Karpas-422 (cell line): ENCODE data around the gene ITGB8. TPM values are rescaled to one million over a fixed set of nuclear protein-coding genes. Genes with fewer than 3 reads are reported as not detected.
A peak's percentile ranks its signal among the peaks of the same experiment; 100 is the strongest.

ENCODE experiments used
- DNase-seq: peaks from one replicate; pipeline ENCODE4 v3.0.0-alpha.2; 2015
- H2AFZ ChIP-seq: fragments of 200-600 bp; sonication (generic); 2 replicates; pipeline ENCODE4 v1.6.1; 2014; ENCODE audit warnings: antibody characterized with exemption, low read length, mixed read lengths
- H3K27ac ChIP-seq: fragments of 200-600 bp; sonication (generic); 2 replicates; pipeline ENCODE4 v1.5.1; 2014; ENCODE audit warnings: mild to moderate bottlenecking, low read length, moderate library complexity
- H3K27me3 ChIP-seq: fragments of 200-600 bp; sonication (generic); 2 replicates; pipeline ENCODE4 v1.6.1; 2014; ENCODE audit warnings: low read length, mixed read lengths
- H3K36me3 ChIP-seq: fragments of 200-600 bp; sonication (generic); 2 replicates; pipeline ENCODE4 v1.6.1; 2014; ENCODE audit warnings: low read length, mixed read lengths; ENCODE audit not compliant: insufficient read depth
- H3K4me1 ChIP-seq: fragments of 200-600 bp; sonication (generic); 2 replicates; pipeline ENCODE4 v1.6.1; 2014; ENCODE audit warnings: mild to moderate bottlenecking, low read length, mixed read lengths
- H3K4me2 ChIP-seq: fragments of 200-600 bp; sonication (generic); 2 replicates; pipeline ENCODE4 v1.6.1; 2014; ENCODE audit warnings: low read length, low read depth, mild to moderate bottlenecking; ENCODE audit not compliant: poor library complexity, severe bottlenecking
- H3K4me3 ChIP-seq: fragments of 200-600 bp; sonication (generic); 2 replicates; pipeline ENCODE4 v1.5.1; 2014; ENCODE audit warnings: mild to moderate bottlenecking, antibody characterized with exemption, low read length, mixed read lengths
- H3K79me2 ChIP-seq: fragments of 200-600 bp; sonication (generic); 2 replicates; pipeline ENCODE4 v1.6.1; 2014; ENCODE audit warnings: mild to moderate bottlenecking, low read length, mixed read lengths
- H3K9ac ChIP-seq: fragments of 200-600 bp; sonication (generic); 2 replicates; pipeline ENCODE4 v1.6.0; 2014; ENCODE audit warnings: low read length
- H3K9me2 ChIP-seq: fragments of 200-600 bp; sonication (generic), shearing (Covaris generic); replicated peaks from 2 replicates; pipeline ENCODE4 v1.6.0; 2014; ENCODE audit warnings: mild to moderate bottlenecking, low read length, moderate library complexity; ENCODE audit not compliant: insufficient read depth
- H3K9me3 ChIP-seq: fragments of 300-700, 200-600 bp; sonication (generic); 2 replicates; pipeline ENCODE4 v1.6.1; 2014; ENCODE audit warnings: low read length, mixed read lengths
- H4K20me1 ChIP-seq: fragments of 200-600 bp; sonication (generic); 2 replicates; pipeline ENCODE4 v1.6.1; 2014; ENCODE audit warnings: mild to moderate bottlenecking, antibody characterized with exemption, low read length, low read depth; ENCODE audit not compliant: insufficient read depth
- total RNA-seq: library from RNA; depleted of rRNA; stranded (reverse); fragments of >200 nt; shearing (Covaris generic); gene quantifications from 2 replicates; pipeline ENCODE4 v1.2.3, GENCODE V29; 2014; ENCODE audit warnings: low replicate concordance

The ITGB8 gene
- total RNA-seq, 1 experiment from 2014 or later, result 0.07 TPM

DNA sequence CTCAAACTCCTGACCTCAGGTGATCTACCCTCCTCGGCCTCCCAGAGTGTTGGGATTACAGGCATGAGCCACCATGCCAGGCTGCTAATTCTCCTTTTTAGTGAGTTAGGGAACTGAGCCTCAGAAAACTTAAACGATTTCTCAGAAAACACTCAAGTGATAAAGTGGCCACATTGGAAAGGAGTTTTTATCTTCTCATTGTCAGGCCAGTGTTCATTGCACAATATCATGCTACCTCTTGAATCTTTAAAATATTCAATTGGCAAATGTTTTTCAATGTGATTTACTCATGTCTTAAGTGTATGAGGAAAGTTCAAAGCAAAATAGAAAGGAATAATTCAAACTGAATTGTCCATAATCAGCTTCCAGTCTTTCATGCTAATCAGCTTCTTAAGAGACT, 80.7 kb downstream of the ITGB8 start:
- no peak overlapping the region for H3K9ac ChIP-seq
- H3K9me2 ChIP-seq, result no peaks in the 10 kb centered on the region
- no peaks in the 10 kb centered on the region for H4K20me1 ChIP-seq
- no peaks in the 10 kb centered on the region for H3K36me3 ChIP-seq
- 0 out of 2 replicates have a peak, but pooled peaks cover 3% of the 10 kb centered on the region for H3K27me3 ChIP-seq
- H3K4me2 ChIP-seq, result no peak overlapping the region
- no peak overlapping the region for H3K4me3 ChIP-seq
- no peak overlapping the region for H2AFZ ChIP-seq
- H3K79me2 ChIP-seq, result no peaks in the 10 kb centered on the region
- DNase-seq, result no peak
- no peaks in the 10 kb centered on the region for H3K9me3 ChIP-seq
- H3K27ac ChIP-seq, result no peak overlapping the region
- no peaks in the 10 kb centered on the region for H3K4me1 ChIP-seq

DNA sequence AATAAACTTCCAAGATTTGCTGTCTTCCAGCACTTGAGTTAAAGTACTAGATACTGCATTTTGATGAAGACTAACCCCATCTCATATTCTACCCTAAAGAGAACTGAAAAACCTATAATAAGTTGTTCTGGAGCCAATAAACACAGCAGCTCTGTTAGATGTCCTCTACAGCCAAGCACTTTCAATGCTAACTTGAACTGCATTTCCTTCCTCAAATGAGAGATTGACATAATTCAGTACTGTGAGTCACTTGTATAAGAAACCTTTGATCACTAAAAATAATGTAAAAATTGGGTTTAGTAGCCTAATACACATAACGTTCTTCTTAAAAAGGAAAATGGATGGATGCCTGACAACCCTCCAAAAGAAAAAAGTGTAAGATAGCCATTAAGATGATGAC, 81.3 kb downstream of the ITGB8 start:
- Histone ChIP-seq H4K20me1 (no peaks in the 10 kb centered on the region), H3K4me2 (no peak overlapping the region), H3K36me3 (no peaks in the 10 kb centered on the region), H3K79me2 (no peaks in the 10 kb centered on the region), H3K4me3 (no peak overlapping the region), H3K9me3 (no peaks in the 10 kb centered on the region), H3K4me1 (no peaks in the 10 kb centered on the region), H3K27ac (no peak overlapping the region), H3K9ac (no peak overlapping the region), H3K27me3 (0 out of 2 replicates have a peak, but pooled peaks cover 3% of the 10 kb centered on the region), H2AFZ (no peak overlapping the region), H3K9me2 (no peaks in the 10 kb centered on the region)
- DNase-seq, result no peak

DNA sequence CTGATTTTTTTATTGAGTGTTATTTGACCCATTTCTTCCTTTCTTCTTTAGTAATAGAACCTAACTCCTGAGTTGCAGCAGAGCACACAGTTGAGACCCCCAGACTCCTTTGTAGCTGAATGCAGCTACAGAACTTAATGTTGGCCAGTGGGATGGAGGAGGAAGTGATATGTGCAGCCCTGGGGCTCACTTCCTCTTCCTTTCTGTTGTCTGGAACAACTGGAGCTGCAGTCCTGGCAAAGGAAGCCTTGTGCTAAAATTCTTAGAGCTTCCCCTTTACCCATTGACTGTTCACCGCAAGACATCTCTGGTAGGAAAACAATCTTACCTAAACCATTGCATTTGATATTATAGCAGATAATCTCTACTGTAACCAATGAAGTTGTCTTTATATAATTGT, 86.6 kb downstream of the ITGB8 start:
- H3K4me2 ChIP-seq, result no peak overlapping the region
- no peaks in the 10 kb centered on the region for H3K9me3 ChIP-seq
- H3K4me3 ChIP-seq, result no peak overlapping the region
- no peaks in the 10 kb centered on the region for H3K9me2 ChIP-seq
- DNase-seq, result peak; percentile 48
- H3K9ac ChIP-seq, result no peak overlapping the region
- no peaks in the 10 kb centered on the region for H3K79me2 ChIP-seq
- no peaks in the 10 kb centered on the region for H3K36me3 ChIP-seq
- H4K20me1 ChIP-seq, result no peaks in the 10 kb centered on the region
- no peak overlapping the region for H3K27ac ChIP-seq
- H3K4me1 ChIP-seq, result 0 out of 2 replicates have a peak, but pooled peaks cover 3% of the 10 kb centered on the region
- H2AFZ ChIP-seq, result no peak overlapping the region
- H3K27me3 ChIP-seq, result no peaks in the 10 kb centered on the region

DNA sequence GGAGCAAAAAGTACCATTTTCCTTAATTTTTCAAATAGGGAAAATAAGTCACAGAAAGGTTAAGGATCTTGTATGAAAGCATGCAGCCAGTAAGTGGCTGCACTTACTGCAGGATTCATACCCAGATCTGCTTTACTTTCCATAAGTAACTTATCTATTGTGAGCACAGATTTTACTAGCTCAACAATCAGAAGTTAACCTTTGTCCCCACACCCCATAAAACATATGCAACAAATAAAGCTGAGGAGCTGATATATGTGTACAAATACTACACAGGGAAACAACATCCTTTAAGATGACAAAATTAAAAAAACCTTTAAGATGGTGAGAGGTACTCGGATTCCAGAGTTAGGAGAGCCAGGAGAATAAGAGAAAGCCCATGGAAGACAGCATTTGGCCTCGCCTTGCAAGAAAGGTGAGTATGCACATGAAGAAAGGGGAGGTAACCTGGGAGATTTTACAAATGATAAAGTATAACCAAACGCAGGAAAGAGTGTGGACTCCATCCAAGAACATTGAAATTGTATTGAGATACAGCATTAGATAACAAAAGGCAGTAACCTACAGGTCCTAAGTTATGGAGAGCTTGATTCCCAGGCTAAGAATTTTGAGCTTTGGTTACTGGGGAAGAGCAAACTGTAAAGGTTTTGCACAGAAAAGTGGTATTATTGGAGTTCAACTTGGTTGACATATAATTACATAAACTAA, 87.1 kb downstream of the ITGB8 start:
- DNase-seq, result no peak
- H3K9me3 ChIP-seq, result no peaks in the 10 kb centered on the region
- 0 out of 2 replicates have a peak, but pooled peaks cover 3% of the 10 kb centered on the region for H3K4me1 ChIP-seq
- no peak overlapping the region for H2AFZ ChIP-seq
- H3K27ac ChIP-seq, result no peak overlapping the region
- H3K9me2 ChIP-seq, result no peaks in the 10 kb centered on the region
- H3K9ac ChIP-seq, result no peak overlapping the region
- H3K4me3 ChIP-seq, result no peak overlapping the region
- H3K27me3 ChIP-seq, result no peaks in the 10 kb centered on the region
- H3K79me2 ChIP-seq, result no peaks in the 10 kb centered on the region
- H3K4me2 ChIP-seq, result no peak overlapping the region
- no peaks in the 10 kb centered on the region for H3K36me3 ChIP-seq
- no peaks in the 10 kb centered on the region for H4K20me1 ChIP-seq

DNA sequence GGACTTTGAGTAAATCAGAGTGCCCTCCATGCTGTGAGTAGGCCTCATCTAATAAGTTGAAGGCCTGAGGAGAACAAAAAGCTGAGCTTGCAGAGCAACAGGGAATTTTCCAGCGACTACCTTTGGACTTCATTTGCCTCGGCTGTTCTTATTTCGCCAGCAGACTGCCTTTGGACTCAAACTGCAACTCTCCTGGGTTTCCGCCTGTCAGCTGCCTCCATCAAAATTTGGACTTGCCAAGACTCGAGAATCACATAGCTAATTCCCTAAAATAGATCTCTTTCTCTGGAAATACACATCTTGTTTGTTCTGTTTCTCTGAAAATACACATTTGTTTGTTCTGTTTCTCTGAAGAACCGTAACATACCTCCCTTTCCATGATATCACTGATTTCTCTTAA, 93.8 kb downstream of the ITGB8 start:
- no peak overlapping the region for H3K9ac ChIP-seq
- no peaks in the 10 kb centered on the region for H3K36me3 ChIP-seq
- no peaks in the 10 kb centered on the region for H3K4me1 ChIP-seq
- H2AFZ ChIP-seq, result no peak overlapping the region
- H4K20me1 ChIP-seq, result no peaks in the 10 kb centered on the region
- no peaks in the 10 kb centered on the region for H3K9me2 ChIP-seq
- no peak overlapping the region for H3K4me3 ChIP-seq
- no peaks in the 10 kb centered on the region for H3K9me3 ChIP-seq
- DNase-seq, result no peak
- 0 out of 2 replicates have a peak, but pooled peaks cover 3% of the 10 kb centered on the region for H3K27me3 ChIP-seq
- no peak overlapping the region for H3K4me2 ChIP-seq
- no peaks in the 10 kb centered on the region for H3K79me2 ChIP-seq
- no peak overlapping the region for H3K27ac ChIP-seq

DNA sequence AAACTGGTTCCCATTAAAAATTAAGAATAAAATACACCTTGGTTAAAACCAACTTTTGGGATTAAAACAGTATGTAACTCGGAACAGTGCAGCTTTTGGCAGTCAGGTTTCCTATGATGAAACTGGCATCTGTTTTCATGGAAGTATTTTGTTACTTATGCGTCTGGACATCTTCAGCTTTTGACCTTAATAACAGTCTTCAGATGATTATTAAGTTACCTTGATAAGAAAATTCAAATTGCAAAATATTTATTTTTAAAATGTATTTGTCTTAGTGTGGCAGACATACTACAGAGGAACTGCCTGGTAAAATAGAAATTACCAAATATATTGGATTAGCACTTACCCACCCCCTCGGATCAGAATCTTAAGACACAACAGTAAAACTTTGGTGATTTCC, 100.0 kb downstream of the ITGB8 start:
- H3K4me2 ChIP-seq, result no peak overlapping the region
- DNase-seq, result no peak
- no peaks in the 10 kb centered on the region for H3K79me2 ChIP-seq
- H3K27me3 ChIP-seq, result 0 out of 2 replicates have a peak, but pooled peaks cover 3% of the 10 kb centered on the region
- H3K9me2 ChIP-seq, result no peaks in the 10 kb centered on the region
- no peaks in the 10 kb centered on the region for H3K4me1 ChIP-seq
- no peak overlapping the region for H3K9ac ChIP-seq
- H3K36me3 ChIP-seq, result no peaks in the 10 kb centered on the region
- H3K9me3 ChIP-seq, result no peaks in the 10 kb centered on the region
- no peak overlapping the region for H3K4me3 ChIP-seq
- H2AFZ ChIP-seq, result no peak overlapping the region
- H3K27ac ChIP-seq, result no peak overlapping the region
- no peaks in the 10 kb centered on the region for H4K20me1 ChIP-seq

DNA sequence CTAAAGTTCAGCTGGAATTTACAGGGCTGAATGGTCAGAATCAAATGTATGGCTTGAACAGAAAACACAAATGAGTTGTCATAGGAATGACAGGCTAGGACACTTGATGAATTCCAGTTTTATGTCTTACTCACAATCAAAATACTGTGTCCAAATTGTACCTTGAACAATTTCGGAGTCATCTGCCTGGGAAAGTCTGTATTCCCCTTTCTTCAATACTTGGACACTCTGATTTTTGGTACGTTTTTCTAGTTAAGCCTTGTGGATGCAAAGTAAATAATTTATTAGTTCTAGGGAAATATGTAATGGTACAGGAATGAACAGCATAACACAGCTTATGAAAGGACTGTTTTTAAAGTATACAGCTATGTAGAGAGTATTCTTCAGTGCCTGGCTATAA, 100.4 kb downstream of the ITGB8 start:
- H3K9me3 ChIP-seq, result no peaks in the 10 kb centered on the region
- 0 out of 2 replicates have a peak, but pooled peaks cover 3% of the 10 kb centered on the region for H3K27me3 ChIP-seq
- no peaks in the 10 kb centered on the region for H3K9me2 ChIP-seq
- H3K36me3 ChIP-seq, result no peaks in the 10 kb centered on the region
- no peaks in the 10 kb centered on the region for H4K20me1 ChIP-seq
- no peaks in the 10 kb centered on the region for H3K79me2 ChIP-seq
- no peak for DNase-seq
- H2AFZ ChIP-seq, result no peak overlapping the region
- no peaks in the 10 kb centered on the region for H3K4me1 ChIP-seq
- H3K27ac ChIP-seq, result no peak overlapping the region
- no peak overlapping the region for H3K9ac ChIP-seq
- no peak overlapping the region for H3K4me3 ChIP-seq
- no peak overlapping the region for H3K4me2 ChIP-seq

DNA sequence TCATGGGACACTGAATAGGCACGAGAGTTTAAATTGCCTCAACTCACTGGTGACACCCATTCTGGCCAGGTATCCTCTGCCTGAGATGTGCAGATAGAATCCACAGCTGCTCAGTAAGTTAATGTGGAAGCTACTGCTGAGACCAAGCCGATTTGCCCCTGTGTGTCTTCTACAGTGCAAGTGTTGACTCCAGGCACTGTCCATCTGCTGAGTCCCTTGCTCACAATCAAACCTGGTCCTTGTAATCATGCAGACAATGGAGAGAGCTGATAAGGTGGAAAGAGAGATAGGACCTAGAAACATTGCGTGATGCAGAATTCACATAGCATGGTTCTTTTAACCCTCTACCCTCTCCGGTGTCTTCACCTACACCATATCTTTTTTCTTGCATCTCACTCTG, 101.4 kb downstream of the ITGB8 start:
- no peak for DNase-seq
- Histone ChIP-seq H2AFZ (no peak overlapping the region), H3K9ac (no peak overlapping the region), H4K20me1 (no peaks in the 10 kb centered on the region), H3K79me2 (no peaks in the 10 kb centered on the region), H3K4me1 (peaks cover 5% of the 10 kb centered on the region), H3K4me2 (no peak overlapping the region), H3K27ac (no peak overlapping the region), H3K27me3 (0 out of 2 replicates have a peak, but pooled peaks cover 3% of the 10 kb centered on the region), H3K9me2 (no peaks in the 10 kb centered on the region), H3K9me3 (no peaks in the 10 kb centered on the region), H3K36me3 (no peaks in the 10 kb centered on the region), H3K4me3 (no peak overlapping the region)
